GM12892 (cell line): ENCODE results near the gene LTF.
"Not testable (repeated sequence)": the region's sequence is repeated elsewhere in the genome, so short reads cannot be mapped to it uniquely, and the experiment has no call there.

Experiments
- DNase-seq: peaks from one replicate; pipeline ENCODE4 v3.0.0; 2011; ENCODE audit not compliant: insufficient read length
- FAIRE-seq: peaks from 2 replicates; lab custom pipeline; 2011; peaks lifted over from hg19 to GRCh38; lab: Jason Lieb, UNC
- POLR2A ChIP-seq: IDR thresholded peaks from 2 replicates; pipeline ENCODE4 v1.6.1; 2011; ENCODE audit warnings: low read depth, low read length, control low read depth
- POLR2AphosphoS5 ChIP-seq: IDR thresholded peaks from 2 replicates; pipeline ENCODE4 v1.6.1; 2011; ENCODE audit warnings: low read depth, low read length, control low read depth
- TAF1 ChIP-seq: IDR thresholded peaks from 2 replicates; pipeline ENCODE4 v1.6.1; 2011; ENCODE audit warnings: low read depth, mild to moderate bottlenecking, control low read depth, low read length, borderline replicate concordance

LTF gene

DNA sequence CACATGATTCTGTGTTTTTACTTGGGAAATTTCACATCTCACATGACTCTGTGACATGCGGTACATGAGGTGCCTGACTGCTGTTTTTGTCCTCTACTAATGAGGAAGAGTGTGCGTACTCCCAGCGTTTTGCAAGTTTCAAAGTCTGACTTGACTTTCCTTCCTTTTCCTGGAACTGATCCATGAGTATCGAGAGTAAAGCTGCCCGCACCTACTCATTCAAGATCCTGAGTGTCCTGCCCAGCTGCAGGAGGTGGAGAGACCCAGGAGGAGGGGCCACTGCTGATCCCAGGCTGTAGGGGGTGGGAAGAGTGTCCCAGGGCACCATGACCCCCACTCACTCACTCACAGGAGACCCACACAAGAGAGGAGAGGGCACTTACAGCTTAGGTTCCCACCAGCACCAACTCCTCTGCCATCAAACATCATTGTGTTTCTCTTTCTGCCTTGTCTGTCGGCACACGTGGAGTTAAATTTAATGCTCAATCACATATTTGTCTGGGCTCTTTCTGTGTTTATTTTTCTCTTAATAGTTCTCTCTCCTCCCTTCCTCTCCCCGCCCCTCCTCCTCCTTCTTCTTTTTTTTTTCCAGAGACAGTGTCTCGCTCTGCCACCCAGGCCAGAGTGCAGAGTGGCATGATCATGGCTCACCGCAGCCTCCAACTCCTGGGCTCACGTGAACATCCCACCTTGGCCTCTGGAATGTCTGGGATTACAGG is 59.2 kb downstream of the LTF start:
- no peak for FAIRE-seq
- no peak for DNase-seq
- TF ChIP-seq POLR2A (no peak), POLR2AphosphoS5 (no peak), TAF1 (no peak)

DNA sequence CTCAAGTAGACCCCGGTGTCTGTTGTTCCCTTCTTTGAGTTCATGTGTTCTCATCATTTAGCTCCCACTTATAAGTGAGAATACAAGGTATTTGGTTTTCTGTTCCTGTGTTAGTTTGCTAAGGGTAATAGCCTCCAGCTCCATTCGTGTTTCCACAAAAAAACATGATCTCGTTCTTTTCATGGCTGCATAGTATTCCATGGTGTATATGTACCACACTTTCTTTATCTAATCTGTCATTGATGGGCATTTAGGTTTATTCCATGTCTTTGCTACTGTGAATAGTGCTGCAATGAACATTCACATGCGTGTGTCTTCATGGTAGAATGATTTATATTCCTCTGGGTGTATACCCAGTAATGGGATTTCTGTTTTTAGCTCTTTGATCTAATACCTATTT is 61.8 kb downstream of the LTF start:
- not testable (repeated sequence) for FAIRE-seq, DNase-seq

GRCh38 chr3:46401579-46401978 is 63.1 kb downstream of the LTF start:
- no peak for TF ChIP-seq POLR2A
- no peak for TF ChIP-seq POLR2AphosphoS5
- DNase-seq, result no peak
- no peak for FAIRE-seq

DNA sequence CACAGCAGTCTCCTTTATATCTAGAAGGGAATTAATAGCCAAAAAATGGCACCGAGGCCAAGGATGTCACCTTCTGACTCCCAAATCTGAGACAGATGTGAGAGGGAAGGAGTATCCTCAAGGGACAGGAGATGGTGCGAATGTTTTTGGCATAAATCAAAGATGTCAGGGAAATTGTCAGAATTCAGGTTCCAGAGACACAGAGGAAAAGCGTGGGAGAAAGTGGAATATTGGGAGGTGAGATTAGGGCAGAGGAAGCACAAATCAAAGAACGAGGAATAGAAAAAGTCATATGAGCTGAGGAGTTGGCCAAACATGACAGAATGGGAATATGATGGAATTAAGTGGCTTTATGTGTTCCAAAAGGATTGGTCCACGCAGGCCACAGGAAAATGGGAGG is 63.9 kb downstream of the LTF start:
- FAIRE-seq (no peak), DNase-seq (no peak)
- TF ChIP-seq TAF1, result no peak
- TF ChIP-seq POLR2A, result no peak
- no peak for TF ChIP-seq POLR2AphosphoS5

DNA sequence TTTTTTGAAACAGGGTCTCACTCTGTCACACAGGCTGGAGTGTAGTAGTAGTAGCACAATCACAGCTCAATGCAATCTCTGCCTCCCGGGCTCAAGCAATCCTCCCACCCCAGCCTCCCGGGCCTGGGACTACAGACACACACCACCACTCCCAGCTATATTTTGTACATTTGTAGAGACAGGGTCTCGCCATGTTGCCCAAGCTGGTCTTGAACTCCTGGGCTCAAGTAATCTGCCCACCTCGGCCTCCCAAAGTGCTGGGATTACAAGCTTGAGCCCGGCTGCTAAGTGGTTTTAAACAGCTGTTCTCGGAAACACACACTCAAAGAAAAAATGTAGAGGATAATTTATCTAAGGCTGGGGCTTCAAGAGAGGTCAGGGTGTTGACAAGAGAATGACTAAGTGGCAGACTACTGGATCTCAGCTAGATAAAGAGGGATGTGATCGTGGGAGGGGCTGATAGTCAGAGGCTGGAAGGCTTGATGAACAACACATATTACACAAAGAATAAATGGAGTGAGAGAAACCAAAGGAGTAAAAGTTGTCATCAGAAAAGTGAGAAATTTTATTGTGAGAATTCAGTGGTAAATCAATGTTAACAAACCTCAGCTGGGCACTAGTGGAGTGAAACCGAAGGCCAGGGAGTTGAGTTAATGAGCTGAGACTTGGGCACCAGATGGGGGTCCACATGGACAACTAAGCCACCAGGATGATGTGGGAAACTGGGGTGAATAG is 64.5 kb downstream of the LTF start:
- no peak for TF ChIP-seq POLR2AphosphoS5
- TF ChIP-seq TAF1, result no peak
- no peak for TF ChIP-seq POLR2A
- DNase-seq (no peak), FAIRE-seq (no peak)

DNA sequence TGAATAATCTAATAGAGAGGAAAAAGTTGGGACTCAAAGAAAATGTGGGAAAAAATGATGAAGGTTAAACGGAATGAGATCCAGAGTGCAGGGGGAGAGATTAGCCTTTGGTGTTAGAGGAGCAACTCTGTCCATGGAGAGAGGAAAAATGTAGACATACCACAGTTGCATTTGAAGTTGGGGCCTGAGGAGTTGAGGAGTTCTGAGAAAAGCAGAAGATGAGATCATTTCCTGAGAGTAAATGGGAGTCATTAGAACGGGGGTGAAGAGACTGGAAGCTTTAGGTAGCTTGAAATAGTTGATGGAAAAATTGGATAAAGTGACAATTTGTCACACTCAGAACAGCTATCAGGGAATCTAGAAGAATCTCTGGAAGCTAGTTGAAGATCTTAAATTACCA is 65.1 kb downstream of the LTF start:
- DNase-seq (no peak), FAIRE-seq (no peak)
- TF ChIP-seq TAF1, result no peak
- TF ChIP-seq POLR2AphosphoS5, result no peak
- TF ChIP-seq POLR2A, result no peak

GRCh38 chr3:46399098-46399497 is 65.6 kb downstream of the LTF start:
- DNase-seq, result no peak
- TF ChIP-seq POLR2AphosphoS5, result no peak
- TF ChIP-seq TAF1, result no peak
- no peak for TF ChIP-seq POLR2A
- FAIRE-seq, result no peak

DNA sequence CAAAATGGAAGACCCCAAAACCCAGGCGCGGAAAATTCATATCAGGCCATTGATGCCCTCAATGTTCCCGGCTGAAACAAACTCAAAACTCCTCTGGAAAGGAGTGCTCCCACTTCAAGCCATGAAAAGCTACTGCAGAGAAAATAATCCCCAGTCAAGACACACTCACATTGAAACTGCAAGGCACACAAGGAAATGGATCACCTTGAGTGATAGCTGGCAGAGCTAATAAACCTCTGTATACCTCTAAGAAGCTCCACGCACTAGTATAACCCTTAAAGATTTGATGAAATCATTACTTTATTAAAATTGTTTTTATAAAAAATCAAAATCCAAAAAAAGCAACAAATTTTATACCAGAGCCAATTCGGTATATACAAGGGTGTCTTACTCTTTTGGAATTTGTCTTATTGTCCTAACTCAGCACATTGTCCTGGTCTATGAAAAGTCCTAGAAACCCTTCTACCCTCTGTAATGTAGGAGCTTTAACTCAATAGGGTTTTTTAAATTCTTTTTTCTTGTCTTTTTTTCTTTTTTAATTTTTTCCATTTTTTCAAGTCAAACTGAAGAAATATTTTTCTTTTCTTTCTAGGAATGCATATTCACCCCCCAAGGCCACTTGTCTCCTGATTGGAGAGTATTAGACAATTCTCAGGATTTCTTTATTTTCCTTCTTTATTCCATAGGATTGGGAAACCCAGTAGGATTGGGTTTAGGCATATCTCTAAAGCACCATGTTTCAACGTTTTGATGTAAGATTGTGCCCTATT is 66.3 kb downstream of the LTF start:
- DNase-seq (no peak), FAIRE-seq (no peak)

DNA sequence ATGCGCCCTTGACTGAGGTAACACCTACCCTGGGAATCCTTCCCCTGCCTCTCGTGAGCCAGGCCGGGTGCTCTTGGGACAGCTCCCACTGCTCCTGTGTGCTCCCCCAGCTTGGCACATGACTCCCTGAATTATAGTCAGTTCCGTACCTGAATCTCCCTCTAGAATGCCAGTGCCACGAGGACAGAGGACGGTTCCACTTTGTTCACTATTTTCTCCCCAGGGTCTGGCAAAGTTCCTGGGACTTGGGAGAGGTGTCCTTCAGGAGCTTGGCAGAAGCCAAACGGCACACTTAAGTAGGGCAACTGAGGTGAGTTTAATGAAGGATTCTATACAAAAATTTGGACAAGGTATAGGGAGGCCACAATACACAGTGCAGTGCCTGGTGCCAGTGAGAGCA is 67.6 kb downstream of the LTF start:
- TF ChIP-seq TAF1, result no peak
- TF ChIP-seq POLR2AphosphoS5, result no peak
- TF ChIP-seq POLR2A, result no peak
- no peak for DNase-seq
- no peak for FAIRE-seq

More for the DNA sequence above, 66.3 kb downstream of the LTF start:
- TF ChIP-seq TAF1, result no peak
- no peak for TF ChIP-seq POLR2A
- TF ChIP-seq POLR2AphosphoS5, result no peak

DNA sequence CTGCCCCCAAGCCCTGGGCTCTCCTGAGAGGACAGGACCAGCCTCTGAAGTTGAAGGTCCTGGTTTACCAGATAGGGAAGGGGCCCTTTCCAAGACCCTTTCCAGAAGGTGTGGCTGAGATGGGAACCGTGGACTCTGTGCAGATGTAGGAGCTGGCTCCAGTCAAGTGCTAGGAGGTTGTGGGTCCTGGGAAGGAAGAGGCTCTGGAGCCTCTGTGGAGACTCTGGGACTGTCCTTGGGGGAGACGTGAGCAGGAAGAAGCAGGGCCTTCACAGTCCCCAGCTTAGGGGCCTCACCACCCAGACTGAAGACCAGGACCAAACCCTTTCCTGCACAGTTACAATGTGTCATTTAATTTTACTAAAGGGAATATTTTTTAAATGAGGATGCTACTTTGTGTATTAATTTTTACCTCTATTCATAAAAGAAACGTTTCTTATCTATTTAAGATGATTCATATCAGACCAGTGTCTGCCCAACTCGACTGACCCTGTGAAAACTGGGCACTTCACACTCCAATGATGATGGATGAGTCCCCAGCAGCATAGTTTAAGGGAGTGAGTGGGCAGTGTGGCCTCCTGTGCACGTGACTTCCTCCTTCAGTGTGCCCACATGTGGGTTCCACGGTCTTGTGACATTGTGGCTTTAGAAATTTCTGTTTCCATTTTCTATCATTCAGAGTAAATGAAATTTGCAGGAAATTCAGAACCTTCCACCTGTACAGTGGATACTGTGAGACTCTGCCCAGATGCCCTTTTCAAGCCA is 68.8 kb downstream of the LTF start:
- FAIRE-seq (no peak), DNase-seq (no peak)
- TF ChIP-seq TAF1 (no peak), POLR2A (no peak), POLR2AphosphoS5 (no peak)

- FAIRE-seq, result no peak
- DNase-seq, result no peak
- TF ChIP-seq TAF1 (no peak), POLR2A (no peak), POLR2AphosphoS5 (no peak)
Measured at GRCh38 chr3:46395210-46395661, 69.5 kb downstream of the LTF start.
